Daoy (cell line): ENCODE data around the gene DCUN1D2. TPM values are rescaled to one million over a fixed set of nuclear protein-coding genes. Genes with fewer than 3 reads are reported as not detected.
"Not testable (repeated sequence)": the region's sequence is repeated elsewhere in the genome, so short reads cannot be mapped to it uniquely, and the experiment has no call there.

ENCODE experiments used
- DNase-seq: peaks from one replicate; pipeline ENCODE4 v3.0.0-alpha.2; 2015; ENCODE audit warnings: low read depth
- total RNA-seq: library from RNA; depleted of rRNA; stranded (reverse); fragments of >200 nt; shearing (Covaris generic); gene quantifications from 2 replicates; pipeline ENCODE4 v1.2.3, GENCODE V29; 2014

Gene DCUN1D2
- total RNA-seq, 1 experiment from 2014 or later: 8.2 TPM

GRCh38 chr13:113446488-113446854 is 44.0 kb downstream of the DCUN1D2 start:
- no peak for DNase-seq

GRCh38 chr13:113445791-113446487 is 44.6 kb downstream of the DCUN1D2 start:
- DNase-seq: no peak

DNA sequence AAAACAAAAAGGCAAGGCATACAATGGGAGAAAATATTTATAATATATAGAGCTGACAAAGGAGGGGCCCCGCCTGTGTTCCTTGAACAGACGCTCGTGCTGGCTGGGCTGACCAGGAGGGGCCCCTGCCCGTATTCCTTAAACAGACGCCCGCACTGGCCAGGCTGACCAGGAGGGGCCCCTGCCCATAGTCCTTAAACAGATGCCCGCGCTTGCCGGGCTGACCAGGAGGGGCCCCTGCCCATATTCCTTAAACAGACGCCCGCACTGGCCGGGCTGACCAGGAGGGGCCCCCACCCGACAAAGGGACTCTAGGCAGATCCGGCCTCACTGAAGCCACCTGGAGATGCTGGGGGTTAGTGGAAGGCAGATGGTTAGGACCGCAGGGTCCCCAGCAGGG is 46.5 kb downstream of the DCUN1D2 start:
- no peak for DNase-seq

DNA sequence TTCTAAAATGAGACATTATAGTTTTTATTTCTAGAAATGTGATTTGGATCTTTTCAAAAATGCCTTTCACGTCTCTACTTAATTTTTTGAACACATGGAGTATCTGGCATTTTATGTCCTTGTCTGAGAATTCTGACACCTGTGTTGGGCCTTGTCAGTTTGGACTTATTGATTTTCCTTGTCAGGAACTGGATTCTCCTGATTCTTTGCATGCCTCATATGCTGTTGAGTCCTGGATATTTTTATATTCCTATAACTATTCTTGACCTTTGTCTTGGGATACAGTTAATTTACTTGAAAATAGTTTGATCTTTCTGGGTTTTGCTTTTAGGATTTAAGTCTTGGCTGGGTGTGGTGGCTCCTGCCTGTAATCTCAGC is 47.5 kb downstream of the DCUN1D2 start:
- no peak for DNase-seq

- no peak for DNase-seq
These were observed 48.0 kb downstream of the DCUN1D2 start for GRCh38 chr13:113442354-113442984.

DNA sequence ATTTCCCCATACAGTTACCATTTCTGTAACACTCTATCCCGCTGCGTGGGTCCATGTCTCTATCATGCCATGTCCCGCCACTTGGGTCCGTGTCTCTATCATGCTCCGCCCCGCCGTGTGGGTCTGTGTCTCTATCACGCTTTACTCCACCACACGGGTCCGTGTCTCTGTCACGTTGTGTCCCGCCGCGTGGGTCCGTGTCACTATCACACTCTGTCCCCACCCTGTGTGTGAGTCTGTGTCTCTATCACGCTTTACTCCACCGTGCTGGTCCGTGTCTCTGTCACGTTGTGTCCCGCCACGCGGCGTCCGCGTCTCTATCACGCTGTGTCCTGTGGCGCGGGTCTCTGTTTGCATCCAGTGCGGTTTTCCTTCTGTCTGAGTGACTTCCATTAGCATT is 48.9 kb downstream of the DCUN1D2 start:
- DNase-seq: no peak

DNA sequence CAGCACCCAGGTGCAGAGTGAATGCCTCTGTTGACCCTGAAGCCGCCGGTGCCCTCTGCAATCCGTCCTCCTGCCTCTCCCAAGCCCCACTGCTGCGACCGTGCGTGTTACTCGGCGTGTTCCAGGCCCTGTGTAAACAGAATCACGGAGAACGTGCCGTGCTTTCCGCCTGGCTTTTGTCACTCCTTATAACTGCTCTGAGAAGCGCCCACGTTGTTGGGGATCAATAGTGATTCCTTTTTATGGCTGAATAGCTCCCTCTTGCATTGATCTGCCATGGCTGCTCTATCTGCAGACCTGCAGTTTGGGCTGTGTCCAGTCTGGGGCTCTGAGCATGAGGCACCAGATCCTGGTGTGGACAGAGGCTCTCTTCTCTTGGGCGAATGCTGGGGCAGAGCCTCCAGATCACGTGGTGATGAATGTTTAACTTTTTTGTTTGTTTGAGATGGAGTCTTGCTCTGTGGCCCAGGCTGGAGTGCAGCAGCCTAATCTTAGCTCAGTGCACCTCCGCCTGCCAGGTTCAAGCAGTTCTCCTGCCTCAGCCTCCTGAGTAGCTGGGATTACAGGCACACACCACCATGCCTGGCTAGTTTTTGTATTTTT is 53.0 kb downstream of the DCUN1D2 start:
- no peak for DNase-seq

DNA sequence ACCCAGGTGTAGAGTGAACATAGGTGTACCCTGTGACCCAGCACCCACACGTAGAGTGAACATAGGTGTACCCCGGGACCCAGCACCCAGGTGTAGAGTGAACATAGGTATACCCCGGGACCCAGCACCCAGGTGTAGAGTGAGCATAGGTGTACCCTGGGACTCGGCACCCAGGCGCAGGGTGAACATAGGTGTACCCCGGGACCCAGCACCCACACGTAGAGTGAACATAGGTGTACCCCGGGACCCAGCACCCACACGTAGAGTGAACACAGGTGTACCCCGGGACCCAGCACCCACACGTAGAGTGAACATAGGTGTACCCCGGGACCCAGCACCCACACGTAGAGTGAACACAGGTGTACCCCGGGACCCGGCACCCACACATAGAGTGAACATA is 53.6 kb downstream of the DCUN1D2 start:
- not testable (repeated sequence) for DNase-seq

DNA sequence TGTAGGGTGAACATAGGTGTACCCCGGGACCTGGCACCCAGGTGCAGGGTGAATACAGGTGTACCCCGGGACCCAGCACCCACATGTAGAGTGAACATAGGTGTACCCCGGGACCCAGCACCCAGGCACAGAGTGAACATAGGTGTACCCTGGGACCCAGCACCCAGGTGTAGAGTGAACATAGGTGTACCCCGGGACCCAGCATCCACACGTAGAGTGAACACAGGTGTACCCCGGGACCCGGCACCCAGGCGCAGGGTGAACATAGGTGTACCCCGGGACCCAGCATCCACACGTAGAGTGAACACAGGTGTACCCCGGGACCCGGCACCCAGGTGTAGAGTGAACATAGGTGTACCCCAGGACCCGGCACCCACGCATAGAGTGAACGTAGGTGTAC is 54.6 kb downstream of the DCUN1D2 start:
- DNase-seq: not testable (repeated sequence)

DNA sequence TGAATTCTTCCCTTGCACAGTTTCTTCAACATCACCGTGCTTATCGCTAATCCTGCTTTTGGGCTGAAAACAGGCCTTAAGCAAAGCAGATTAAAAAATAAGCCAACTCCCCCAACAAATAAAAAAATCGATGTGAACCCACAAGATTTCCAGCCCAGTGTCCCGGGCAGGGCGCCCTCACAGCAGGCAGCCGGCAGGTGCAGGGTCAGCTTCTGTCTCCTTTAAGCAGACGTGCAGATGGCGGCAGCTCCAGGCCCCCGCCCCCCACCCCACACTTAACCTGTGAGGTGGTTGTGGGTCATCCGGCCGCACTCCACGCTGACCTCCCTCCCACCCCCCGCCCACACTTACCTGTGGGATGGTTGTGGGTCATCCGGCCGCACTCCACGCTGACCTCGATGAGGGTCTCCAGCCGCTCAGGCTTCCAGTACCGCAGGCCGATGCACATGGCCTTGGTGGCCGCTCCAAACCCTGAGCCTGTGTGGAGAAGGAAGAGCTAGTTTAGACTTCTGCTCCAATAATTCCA is 57.1 kb downstream of the DCUN1D2 start:
- DNase-seq: no peak

GRCh38 chr13:113432506-113433270 is 57.8 kb downstream of the DCUN1D2 start:
- DNase-seq: no peak

GRCh38 chr13:113431171-113431570 is 59.3 kb downstream of the DCUN1D2 start:
- DNase-seq: no peak

- no peak for DNase-seq
These were observed 60.0 kb downstream of the DCUN1D2 start for GRCh38 chr13:113430378-113431110.

DNA sequence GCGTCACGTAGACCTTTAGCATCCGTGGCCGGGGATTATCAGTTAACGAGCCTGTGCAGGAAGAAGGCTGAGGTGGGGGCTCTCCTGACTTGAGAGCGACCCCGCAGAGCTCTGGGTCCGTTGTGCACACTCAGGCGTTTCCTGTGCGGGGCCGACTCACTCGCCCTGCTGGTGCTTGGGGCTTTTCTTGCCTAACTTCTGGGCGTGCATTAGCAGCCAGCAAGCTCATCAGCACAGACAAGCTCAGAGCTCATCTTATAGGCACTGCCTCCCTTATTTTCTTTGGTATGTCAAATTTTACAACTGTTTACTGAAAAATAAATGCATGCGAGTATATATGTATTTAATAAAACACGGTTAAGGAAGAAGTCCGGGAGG is 60.9 kb downstream of the DCUN1D2 start:
- no peak for DNase-seq

DNA sequence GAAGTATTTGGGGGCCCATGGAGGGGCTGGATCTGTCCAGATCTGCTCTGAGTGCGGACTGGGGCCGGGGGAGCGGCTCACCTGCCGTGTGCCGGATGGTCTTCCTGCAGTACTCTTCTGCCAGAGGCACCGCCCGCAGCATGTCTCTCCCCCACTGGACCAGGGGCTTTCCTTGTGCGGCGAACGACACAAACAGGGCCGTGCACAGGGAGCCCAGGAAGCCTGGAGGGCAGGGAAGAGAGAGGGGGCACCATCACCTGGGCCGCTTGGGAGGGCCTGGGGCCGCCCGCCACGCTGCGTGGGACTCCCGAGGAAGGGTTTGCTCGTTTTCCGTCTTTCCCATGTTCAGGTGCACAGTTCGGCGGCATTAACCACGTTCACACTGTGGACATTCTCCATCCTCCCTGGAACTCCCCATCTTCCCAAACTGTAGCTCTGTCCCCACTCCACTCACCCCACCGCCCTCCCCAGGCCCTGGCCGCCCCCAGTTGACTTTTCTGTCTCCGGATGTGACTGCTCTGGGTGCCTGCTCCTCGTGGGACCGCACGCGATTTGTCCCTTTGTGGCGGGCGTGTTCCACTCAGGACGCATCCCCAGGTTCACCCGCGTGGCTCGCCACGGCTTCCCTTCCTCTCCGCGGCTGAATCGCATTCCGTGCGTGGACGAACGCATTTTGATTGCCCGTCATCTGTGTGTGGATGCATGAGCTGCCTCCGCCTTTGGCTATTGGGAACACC is 61.5 kb downstream of the DCUN1D2 start:
- DNase-seq: no peak

GRCh38 chr13:113428469-113428865 is 62.0 kb downstream of the DCUN1D2 start:
- DNase-seq: no peak

GRCh38 chr13:113427562-113428468 is 62.7 kb downstream of the DCUN1D2 start:
- DNase-seq: no peak

DNA sequence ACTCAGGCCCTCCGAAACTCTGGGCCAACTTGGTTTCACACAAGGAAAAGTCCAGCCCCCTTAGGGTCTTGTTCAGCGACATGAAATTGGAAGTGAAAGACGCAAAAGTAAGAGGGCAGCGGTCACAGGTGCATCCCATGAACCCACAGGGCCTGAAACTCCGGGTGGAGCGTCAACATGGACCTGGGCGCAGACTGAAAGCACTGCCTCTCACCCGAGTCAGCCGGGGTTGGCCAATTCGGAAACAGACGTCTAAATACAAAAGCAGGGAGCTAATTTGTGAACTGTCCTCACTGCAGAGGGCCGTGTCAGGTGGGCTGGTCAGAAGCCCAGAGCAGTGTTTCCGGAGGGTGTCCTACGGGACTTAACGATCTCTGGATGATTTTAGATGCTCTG is 63.9 kb downstream of the DCUN1D2 start:
- no peak for DNase-seq

DNA sequence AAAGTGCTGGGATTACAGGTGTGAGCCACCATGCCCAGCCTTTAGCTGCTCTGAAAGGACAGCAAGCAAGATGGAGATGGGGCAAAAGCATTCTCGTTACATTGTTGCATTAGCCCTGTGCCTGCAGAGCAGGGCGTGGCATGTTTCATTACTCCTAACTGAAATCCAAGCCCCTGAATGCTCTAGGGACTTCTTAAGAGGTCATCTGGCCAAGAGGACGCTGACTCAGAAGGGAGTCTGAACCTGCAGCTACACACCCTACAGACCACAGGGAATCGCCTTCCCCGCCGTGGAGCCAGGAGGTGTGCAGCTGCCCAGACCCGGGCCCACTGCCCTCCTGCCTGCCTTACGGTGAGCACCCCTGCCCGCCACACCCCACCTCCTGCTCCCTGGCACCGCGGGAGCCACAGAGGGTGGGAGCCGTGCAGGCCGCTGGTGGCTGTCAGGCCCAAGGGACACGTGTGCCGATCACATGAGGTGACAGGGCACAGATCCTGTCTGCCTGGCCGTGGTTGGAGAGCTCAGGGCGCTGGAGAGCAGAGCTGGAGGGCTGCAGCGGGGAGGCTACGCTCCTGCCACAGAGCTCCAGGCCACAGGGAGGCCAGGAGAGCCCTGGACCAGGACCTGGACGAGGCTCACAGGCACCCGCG is 64.4 kb downstream of the DCUN1D2 start:
- peak; percentile 21 for DNase-seq
